HepG2 (cell line): ENCODE data around the gene ARHGEF4. TPM values are rescaled to one million over a fixed set of nuclear protein-coding genes. Genes with fewer than 3 reads are reported as not detected.
A peak's percentile ranks its signal among the peaks of the same experiment; 100 is the strongest.

Source experiments
- EEA1 ChIP-seq: sonication (generic); formaldehyde crosslinking; IDR thresholded peaks from 2 replicates; pipeline ENCODE4 v1.5.1; 2020; ENCODE audit warnings: mild to moderate bottlenecking, missing genetic modification reagents, borderline replicate concordance
- ELF3 ChIP-seq: IDR thresholded peaks from 2 replicates; pipeline ENCODE4 v1.6.1; 2016; ENCODE audit warnings: missing genetic modification reagents, missing compliant biosample characterization
- SKIL ChIP-seq: sonication (generic); formaldehyde crosslinking; IDR thresholded peaks from 2 replicates; pipeline ENCODE4 v1.8.0; 2022; ENCODE audit warnings: missing genetic modification reagents, mild to moderate bottlenecking, moderate library complexity, borderline replicate concordance
- SOX5 ChIP-seq: IDR thresholded peaks from 2 replicates; pipeline ENCODE4 v1.6.1; 2016; ENCODE audit warnings: borderline replicate concordance
- ZNF253 ChIP-seq: sonication (generic); formaldehyde crosslinking; IDR thresholded peaks from 2 replicates; pipeline ENCODE4 v1.8.0; 2022; ENCODE audit warnings: mild to moderate bottlenecking, missing genetic modification reagents, borderline replicate concordance
- ZNF318 ChIP-seq: sonication (generic); formaldehyde crosslinking; IDR thresholded peaks from 2 replicates; pipeline ENCODE4 v1.4.0; 2020; ENCODE audit warnings: mild to moderate bottlenecking, missing genetic modification reagents
- ZNF644 ChIP-seq: IDR thresholded peaks from 2 replicates; pipeline ENCODE4 v1.6.1; 2016; ENCODE audit warnings: low read depth
- ZNF878 ChIP-seq: sonication (generic); formaldehyde crosslinking; IDR thresholded peaks from 2 replicates; pipeline ENCODE4 v1.8.1; 2023; ENCODE audit warnings: mild to moderate bottlenecking, missing genetic modification reagents, moderate library complexity
- polyA plus RNA-seq, 8 experiments: library from polyadenylated mRNA; depleted of rRNA in 3 of 8; stranded (reverse) in 7 of 8; unstranded in 1 of 8; fragments of >200 nt; fragmentation: Illumina TruSeq in 4 of 8; extraction: Trizol in 4 of 8; gene quantifications; 2 replicates each; pipeline versions ENCODE4 v1.2.1 to v1.2.3, GENCODE V29; 2011 to 2016; ENCODE audit warnings: low read depth in 4 of 8, missing spikeins in 1 of 8, mixed read lengths in 1 of 8; ENCODE audit not compliant: insufficient read depth in 1 of 8
- small RNA-seq, 3 experiments: library from RNA; depleted of rRNA; stranded (forward); fragments of <200 nt; gene quantifications; one replicate each; pipeline ENCODE3, GENCODE V24; 2012; ENCODE audit warnings: low read depth in 2 of 3, low replicate concordance in 1 of 3; ENCODE audit not compliant: insufficient read length in 3 of 3, insufficient read depth in 2 of 3
- total RNA-seq, 5 experiments: library from RNA; depleted of rRNA; stranded (reverse); fragments of >200 nt; fragmentation: Illumina TruSeq; extraction: Trizol; gene quantifications; 2 replicates each; pipeline ENCODE4 v1.2.3, GENCODE V29; 2016; ENCODE audit warnings: low read depth in 1 of 5

The ARHGEF4 gene
- total and polyA plus RNA-seq, 2 of the 13 experiments (the other 11 are each of a cell fraction or from before 2014, with no cell fraction given), result 0.11 to 0.13 TPM

GRCh38 chr2:131094463-131095281 is 258.0 kb downstream of the ARHGEF4 start (continued):
- TF ChIP-seq ZNF318 (no peak), SKIL (CRISPR knock-in tag) (no peak), SOX5 (CRISPR knock-in tag) (peak; percentile 10; the same call in 1 of the 2 replicates), ZNF644 (CRISPR knock-in tag) (no peak), ZNF878 (no peak), EEA1 (CRISPR knock-in tag) (no peak), ZNF253 (no peak), ELF3 (CRISPR knock-in tag) (no peak)

Small RNA genes within 50 kb of the gene (small RNA-seq; reads per million reads assigned to genes)
- 0 reads per million in 3 experiments for gene RF00423

Other genes starting within 250 kb of the ARHGEF4 start
- gene CFC1, start 237.3 kb upstream of the ARHGEF4 start, total RNA-seq (2016; rRNA removed; fragmentation: Illumina TruSeq; extraction: Trizol), result not detected in 2 replicates
- gene CFC1, start 237.3 kb upstream of the ARHGEF4 start, polyA plus RNA-seq (2011; rRNA removed), result not detected in 2 replicates
- gene POTEJ, start 225.5 kb upstream of the ARHGEF4 start, total RNA-seq (2016; rRNA removed; fragmentation: Illumina TruSeq; extraction: Trizol), result 0.04 TPM in 1 of 2 replicates, not detected in the other
- not detected in 2 replicates for gene POTEJ, start 225.5 kb upstream of the ARHGEF4 start, polyA plus RNA-seq (2011; rRNA removed)
- gene GPR148, start 107.8 kb upstream of the ARHGEF4 start, total RNA-seq (2016; rRNA removed; fragmentation: Illumina TruSeq; extraction: Trizol), result not detected in 2 replicates
- not detected in 2 replicates for gene GPR148, start 107.8 kb upstream of the ARHGEF4 start, polyA plus RNA-seq (2011; rRNA removed)
- not detected in 2 replicates for gene AMER3, start 81.4 kb upstream of the ARHGEF4 start, total RNA-seq (2016; rRNA removed; fragmentation: Illumina TruSeq; extraction: Trizol)
- gene AMER3, start 81.4 kb upstream of the ARHGEF4 start, polyA plus RNA-seq (2011; rRNA removed), result not detected in 2 replicates